Endodermal cell (in vitro differentiated cells): ENCODE results near the gene ANKFN1. TPM values are rescaled to one million over a fixed set of nuclear protein-coding genes. Genes with fewer than 3 reads are reported as not detected.
"Not testable (repeated sequence)": the region's sequence is repeated elsewhere in the genome, so short reads cannot be mapped to it uniquely, and the experiment has no call there.

Experiments used
- DNase-seq: peaks from one replicate; pipeline ENCODE4 v3.0.0-alpha.2; 2017
- H3K27ac ChIP-seq: 2 replicates; pipeline ENCODE4 v1.5.1; 2013; ENCODE audit warnings: mild to moderate bottlenecking, low read depth, low read length, moderate library complexity
- H3K27me3 ChIP-seq: 2 replicates; pipeline ENCODE4 v1.6.1; 2013; ENCODE audit warnings: mild to moderate bottlenecking, low read length, moderate library complexity; ENCODE audit not compliant: insufficient read depth, control insufficient read depth, poor library complexity, severe bottlenecking
- H3K36me3 ChIP-seq: 2 replicates; pipeline ENCODE4 v1.7.0; 2013; ENCODE audit warnings: mild to moderate bottlenecking, low read length, moderate library complexity; ENCODE audit not compliant: control insufficient read depth, insufficient read depth
- H3K4me1 ChIP-seq: one replicate; pipeline ENCODE4 v1.7.0; 2013; ENCODE audit warnings: low read length; ENCODE audit not compliant: control insufficient read depth, insufficient read depth
- H3K4me3 ChIP-seq: 2 replicates; pipeline ENCODE4 v1.5.1; 2013; ENCODE audit warnings: mild to moderate bottlenecking, low read length, moderate library complexity
- H3K9ac ChIP-seq: 2 replicates; pipeline ENCODE4 v1.6.1; 2013; ENCODE audit warnings: mild to moderate bottlenecking, low read length, moderate library complexity; ENCODE audit not compliant: poor library complexity, severe bottlenecking; ENCODE audit errors: extremely low read depth
- H3K9me3 ChIP-seq: 2 replicates; pipeline ENCODE4 v1.6.1; 2013; ENCODE audit warnings: mild to moderate bottlenecking, low read length, moderate library complexity; ENCODE audit not compliant: control insufficient read depth
- H3K27ac Mint-ChIP-seq: 2 replicates; pipeline ENCODE4 v1.8.0; 2020; ENCODE audit warnings: mixed read lengths
- H3K27me3 Mint-ChIP-seq: 2 replicates; pipeline ENCODE4 v1.8.0; 2021; ENCODE audit warnings: mild to moderate bottlenecking, mixed read lengths; ENCODE audit not compliant: insufficient read depth
- H3K36me3 Mint-ChIP-seq: 2 replicates; pipeline ENCODE4 v1.8.0; 2020; ENCODE audit warnings: low read depth, mixed read lengths
- H3K4me1 Mint-ChIP-seq: 2 replicates; pipeline ENCODE4 v1.8.0; 2020; ENCODE audit warnings: mixed read lengths
- H3K4me3 Mint-ChIP-seq: 2 replicates; pipeline ENCODE4 v1.8.0; 2020; ENCODE audit warnings: mild to moderate bottlenecking, moderate library complexity, mixed read lengths
- H3K9me3 Mint-ChIP-seq: 2 replicates; pipeline ENCODE4 v1.8.0; 2020; ENCODE audit warnings: mild to moderate bottlenecking, mixed read lengths
- WGBS, 2 experiments: methylation state at CpG; one replicate each; pipeline versions ENCODE4 v1.1.5 to v1.1.7; 2013; ENCODE audit warnings: missing lambda C conversion rate in 2 of 2, mixed read lengths in 1 of 2; ENCODE audit not compliant: insufficient coverage in 1 of 2, insufficient read length in 1 of 2; 5-methylcytosine and 5-hydroxymethylcytosine counted together
- total RNA-seq, 2 donors: library from RNA; stranded (reverse); fragmentation: NEBNext Ultra II Directional in 1 of 2; extraction: Animal tissue kit (Norgen Biotek cat#: 25700) in 1 of 2; gene quantifications; 2 replicates in 1 of 2; 3 replicates in 1 of 2; pipeline ENCODE4 v1.2.1, GENCODE V29; 2021
- TF ChIP-seq, protein P1 (sequence below): fragments of 200-600 bp; sonication (generic); conservative IDR thresholded peaks from 2 replicates; pipeline ENCODE4 v1.5.0; 2021; ENCODE audit warnings: antibody characterized with exemption, mild to moderate bottlenecking

ANKFN1 gene
- total RNA-seq, 2 donors from 2014 or later: not detected

- Histone ChIP-seq H3K27me3 (no peaks in the 10 kb centered on the region), H3K36me3 (no peaks in the 10 kb centered on the region), H3K9me3 (no peaks in the 10 kb centered on the region), H3K4me1 (no peaks in the 10 kb centered on the region), H3K27ac (no peak overlapping the region), H3K9ac (no peak overlapping the region), H3K4me3 (no peak overlapping the region)
- Mint-ChIP-seq H3K4me3 (no peak overlapping the region), H3K36me3 (no peaks in the 10 kb centered on the region), H3K27ac (no peak overlapping the region), H3K4me1 (no peaks in the 10 kb centered on the region), H3K9me3 (no peaks in the 10 kb centered on the region), H3K27me3 (no peaks in the 10 kb centered on the region)
- TF ChIP-seq, protein P1, sequence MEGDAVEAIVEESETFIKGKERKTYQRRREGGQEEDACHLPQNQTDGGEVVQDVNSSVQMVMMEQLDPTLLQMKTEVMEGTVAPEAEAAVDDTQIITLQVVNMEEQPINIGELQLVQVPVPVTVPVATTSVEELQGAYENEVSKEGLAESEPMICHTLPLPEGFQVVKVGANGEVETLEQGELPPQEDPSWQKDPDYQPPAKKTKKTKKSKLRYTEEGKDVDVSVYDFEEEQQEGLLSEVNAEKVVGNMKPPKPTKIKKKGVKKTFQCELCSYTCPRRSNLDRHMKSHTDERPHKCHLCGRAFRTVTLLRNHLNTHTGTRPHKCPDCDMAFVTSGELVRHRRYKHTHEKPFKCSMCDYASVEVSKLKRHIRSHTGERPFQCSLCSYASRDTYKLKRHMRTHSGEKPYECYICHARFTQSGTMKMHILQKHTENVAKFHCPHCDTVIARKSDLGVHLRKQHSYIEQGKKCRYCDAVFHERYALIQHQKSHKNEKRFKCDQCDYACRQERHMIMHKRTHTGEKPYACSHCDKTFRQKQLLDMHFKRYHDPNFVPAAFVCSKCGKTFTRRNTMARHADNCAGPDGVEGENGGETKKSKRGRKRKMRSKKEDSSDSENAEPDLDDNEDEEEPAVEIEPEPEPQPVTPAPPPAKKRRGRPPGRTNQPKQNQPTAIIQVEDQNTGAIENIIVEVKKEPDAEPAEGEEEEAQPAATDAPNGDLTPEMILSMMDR: no peak
- DNase-seq: no peak
- WGBS, 2 experiments: 96% methylated on average over 3 of the region's 3 CpGs; no CpG with 5 or more reads in 1 of the 2 experiments
Observed at GRCh38 chr17:56274491-56274890, 121.2 kb downstream of the ANKFN1 start.

GRCh38 chr17:56284482-56284881 lies 131.2 kb downstream of the ANKFN1 start:
- Histone ChIP-seq H3K27me3 (no peaks in the 10 kb centered on the region), H3K9ac (no peak overlapping the region), H3K36me3 (no peaks in the 10 kb centered on the region), H3K27ac (no peak overlapping the region), H3K9me3 (no peaks in the 10 kb centered on the region), H3K4me1 (no peaks in the 10 kb centered on the region), H3K4me3 (no peak overlapping the region)
- no peak overlapping the region for H3K4me3 Mint-ChIP-seq
- H3K27ac Mint-ChIP-seq: no peak overlapping the region
- no peaks in the 10 kb centered on the region for H3K36me3 Mint-ChIP-seq
- no peaks in the 10 kb centered on the region for H3K4me1 Mint-ChIP-seq
- TF ChIP-seq, protein P1: no peak
- no peaks in the 10 kb centered on the region for H3K9me3 Mint-ChIP-seq
- no peaks in the 10 kb centered on the region for H3K27me3 Mint-ChIP-seq
- 90 to 94% methylated on average over 3 to 4 of the region's 4 CpGs for WGBS, 2 experiments
- DNase-seq: no peak

GRCh38 chr17:56288786-56289185 lies 135.5 kb downstream of the ANKFN1 start:
- not testable (repeated sequence) for H3K27me3 Mint-ChIP-seq, H3K4me1 ChIP-seq, DNase-seq, H3K4me1 Mint-ChIP-seq, H3K27me3 ChIP-seq, H3K36me3 Mint-ChIP-seq, H3K4me3 ChIP-seq, H3K9me3 ChIP-seq, H3K27ac Mint-ChIP-seq, H3K36me3 ChIP-seq, H3K9ac ChIP-seq, H3K27ac ChIP-seq, H3K9me3 Mint-ChIP-seq, H3K4me3 Mint-ChIP-seq
- 88% methylated on average over 3 of the region's 3 CpGs; no CpG with 5 or more reads in 1 of the 2 experiments for WGBS, 2 experiments

- DNase-seq: no peak
- Histone ChIP-seq H3K4me1 (no peaks in the 10 kb centered on the region), H3K4me3 (no peak overlapping the region), H3K9ac (no peak overlapping the region), H3K27me3 (no peaks in the 10 kb centered on the region), H3K9me3 (no peaks in the 10 kb centered on the region), H3K36me3 (no peaks in the 10 kb centered on the region), H3K27ac (no peak overlapping the region)
- no peaks in the 10 kb centered on the region for H3K9me3 Mint-ChIP-seq
- no peak overlapping the region for H3K27ac Mint-ChIP-seq
- H3K36me3 Mint-ChIP-seq: no peaks in the 10 kb centered on the region
- TF ChIP-seq, protein P1: no peak
- H3K27me3 Mint-ChIP-seq: no peaks in the 10 kb centered on the region
- no peak overlapping the region for H3K4me3 Mint-ChIP-seq
- 95 to 98% methylated on average over 6 of the region's 6 CpGs for WGBS, 2 experiments
- H3K4me1 Mint-ChIP-seq: no peaks in the 10 kb centered on the region
Observed at GRCh38 chr17:56289321-56289720, 136.0 kb downstream of the ANKFN1 start.
